ENCODE results near the gene CCDC186. TPM values are rescaled to one million over a fixed set of nuclear protein-coding genes. Genes with fewer than 3 reads are reported as not detected.

Gene CCDC186
- total RNA-seq, 2 donors from 2014 or later = 9.0 to 25.3 TPM

- H3K9me3 Mint-ChIP-seq = no peaks in the 10 kb centered on the region
- H3K36me3 Mint-ChIP-seq = peaks cover 7 to 13% of the 10 kb centered on the region in 2 donors
- DNase-seq (ENCODE audit: low spot score in 2 of 2) (no peak), ATAC-seq (no peak)
- no peak overlapping the region for H3K27ac Mint-ChIP-seq
These were observed 77.1 kb downstream of the CCDC186 start for GRCh38 chr10:114096864-114097263.

GRCh38 chr10:114095559-114096337 lies 78.3 kb downstream of the CCDC186 start:
- H3K9me3 Mint-ChIP-seq = no peaks in the 10 kb centered on the region
- DNase-seq (ENCODE audit: low spot score in 2 of 2) (no peak), ATAC-seq (no peak)
- H3K36me3 Mint-ChIP-seq = peaks cover 7 to 13% of the 10 kb centered on the region in 2 donors
- no peak overlapping the region for H3K27ac Mint-ChIP-seq

GRCh38 chr10:114094795-114095194 lies 79.2 kb downstream of the CCDC186 start:
- no peak overlapping the region for H3K27ac Mint-ChIP-seq
- ATAC-seq = no peak
- no peaks in the 10 kb centered on the region for H3K9me3 Mint-ChIP-seq

DNA sequence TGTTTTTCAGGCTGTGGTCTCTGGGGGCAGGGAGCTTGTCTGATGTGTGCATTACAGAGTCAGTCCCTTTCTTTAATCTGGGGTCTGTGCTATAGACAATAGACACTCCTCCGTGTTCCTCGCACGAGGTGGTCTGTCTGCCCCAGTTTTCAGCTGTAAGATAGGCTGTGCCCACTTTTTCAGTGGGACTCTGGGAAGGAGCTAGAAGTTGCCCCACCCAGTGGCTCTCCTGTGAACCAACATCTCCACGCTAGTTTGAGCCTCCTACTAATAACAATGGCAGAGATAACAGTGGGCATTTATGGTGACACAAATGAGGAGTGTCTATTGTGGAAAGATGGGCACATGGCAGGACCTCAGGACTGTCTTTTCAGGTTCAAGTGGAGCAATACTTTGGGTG lies 86.3 kb downstream of the CCDC186 start:
- no peak for ATAC-seq
- Mint-ChIP-seq H3K9me3 (no peaks in the 10 kb centered on the region), H3K27ac (no peak overlapping the region), H3K36me3 (no peaks in the 10 kb centered on the region)
- DNase-seq (ENCODE audit: low spot score in 2 of 2) = no peak

More at GRCh38 chr10:114094795-114095194, 79.2 kb downstream of the CCDC186 start:
- no peak for DNase-seq (ENCODE audit: low spot score in 2 of 2)
- H3K36me3 Mint-ChIP-seq = peaks cover 0 to 5% of the 10 kb centered on the region in 2 donors

GRCh38 chr10:114087255-114087654 lies 86.7 kb downstream of the CCDC186 start:
- no peaks in the 10 kb centered on the region for H3K36me3 Mint-ChIP-seq
- no peak for DNase-seq (ENCODE audit: low spot score in 2 of 2)
- ATAC-seq = no peak
- H3K9me3 Mint-ChIP-seq = no peaks in the 10 kb centered on the region
- H3K27ac Mint-ChIP-seq = peak overlapping the region in 1 of 2 donors; percentile 44

DNA sequence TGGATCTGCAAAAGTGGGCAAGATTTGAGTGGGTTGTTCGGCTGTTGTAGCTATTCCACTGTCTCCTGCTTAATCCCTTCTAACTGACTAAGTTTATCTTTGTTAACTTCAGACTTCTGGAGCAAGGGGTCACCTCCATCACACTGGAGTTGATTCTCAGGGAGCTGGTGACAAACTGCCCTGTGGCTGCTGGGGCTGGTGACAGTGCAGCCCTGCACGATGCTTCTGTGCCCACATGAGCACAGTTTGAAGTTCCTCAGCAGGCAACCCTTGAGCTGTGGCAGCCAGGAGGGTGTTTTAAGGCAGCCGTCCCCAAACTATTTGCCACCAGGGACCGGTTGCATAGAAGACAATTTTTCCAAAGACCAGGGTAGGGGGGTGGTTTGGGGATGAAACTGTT lies 89.8 kb downstream of the CCDC186 start:
- ATAC-seq = peak; percentile 81 to 86
- Mint-ChIP-seq H3K9me3 (no peaks in the 10 kb centered on the region), H3K36me3 (no peaks in the 10 kb centered on the region), H3K27ac (no peak overlapping the region)
- no peak for DNase-seq (ENCODE audit: low spot score in 2 of 2)

DNA sequence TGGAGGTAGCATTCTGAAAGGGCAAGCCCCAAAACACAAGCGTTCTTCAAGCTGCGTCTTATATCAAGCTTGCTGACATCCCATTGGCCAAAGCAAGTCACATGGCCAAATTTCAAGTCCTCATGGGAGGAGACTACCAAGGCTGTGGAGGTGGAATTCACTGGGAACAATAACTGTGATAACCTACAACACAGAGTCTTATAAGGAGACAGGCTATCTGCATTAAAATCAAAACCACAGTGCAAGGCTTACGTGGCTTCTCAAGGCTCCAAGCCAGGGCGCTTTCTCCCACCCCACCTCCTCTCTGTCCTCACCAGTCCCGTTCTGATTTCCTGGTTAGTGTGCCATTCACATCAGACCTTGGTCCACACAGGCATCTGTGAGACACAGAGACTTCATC lies 91.0 kb downstream of the CCDC186 start:
- no peaks in the 10 kb centered on the region for H3K36me3 Mint-ChIP-seq
- H3K9me3 Mint-ChIP-seq = no peaks in the 10 kb centered on the region
- no peak for DNase-seq (ENCODE audit: low spot score in 2 of 2)
- ATAC-seq = peak; percentile 51 to 62
- no peak overlapping the region for H3K27ac Mint-ChIP-seq

DNA sequence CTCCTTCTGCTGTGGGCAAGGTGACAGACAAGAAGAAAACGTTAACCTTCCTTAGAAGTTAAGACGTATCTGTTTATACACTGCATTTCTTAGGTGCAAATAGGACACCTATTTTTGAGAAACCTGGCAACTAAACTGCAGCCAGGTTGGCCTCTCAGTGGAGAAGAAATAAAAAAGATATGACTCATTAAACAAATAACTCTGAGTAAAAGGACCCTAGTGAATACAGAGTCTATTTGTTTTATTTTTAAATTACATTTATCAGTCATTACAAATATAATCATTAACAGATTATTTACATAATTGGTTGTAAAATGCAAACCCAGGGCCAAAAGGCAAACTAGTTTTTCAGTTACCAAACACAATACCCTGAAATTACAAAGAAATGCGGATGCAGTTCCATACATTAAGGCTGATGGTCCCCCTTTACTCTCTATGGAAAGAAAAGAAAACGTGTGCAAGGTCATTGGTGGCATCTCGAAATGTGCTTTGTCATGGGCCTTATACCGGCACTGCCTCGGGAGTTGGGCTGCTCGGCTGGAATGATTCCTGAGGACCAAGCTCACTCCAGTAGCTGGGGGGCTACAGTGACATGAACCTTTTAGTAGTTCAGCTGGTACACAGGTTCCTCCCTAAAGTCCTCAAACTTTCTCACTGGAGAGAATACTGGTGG lies 92.0 kb downstream of the CCDC186 start:
- ATAC-seq = no peak
- DNase-seq (ENCODE audit: low spot score in 2 of 2) = no peak
- Mint-ChIP-seq H3K36me3 (no peaks in the 10 kb centered on the region), H3K9me3 (no peaks in the 10 kb centered on the region), H3K27ac (no peak overlapping the region)

GRCh38 chr10:114079421-114079820 lies 94.6 kb downstream of the CCDC186 start:
- H3K27ac Mint-ChIP-seq = no peak overlapping the region
- ATAC-seq (no peak), DNase-seq (ENCODE audit: low spot score in 2 of 2) (no peak)
- no peaks in the 10 kb centered on the region for H3K9me3 Mint-ChIP-seq
- H3K36me3 Mint-ChIP-seq = no peaks in the 10 kb centered on the region

GRCh38 chr10:114078346-114078745 lies 95.7 kb downstream of the CCDC186 start:
- H3K36me3 Mint-ChIP-seq = no peaks in the 10 kb centered on the region
- ATAC-seq (no peak), DNase-seq (ENCODE audit: low spot score in 2 of 2) (no peak)
- no peaks in the 10 kb centered on the region for H3K9me3 Mint-ChIP-seq
- no peak overlapping the region for H3K27ac Mint-ChIP-seq

DNA sequence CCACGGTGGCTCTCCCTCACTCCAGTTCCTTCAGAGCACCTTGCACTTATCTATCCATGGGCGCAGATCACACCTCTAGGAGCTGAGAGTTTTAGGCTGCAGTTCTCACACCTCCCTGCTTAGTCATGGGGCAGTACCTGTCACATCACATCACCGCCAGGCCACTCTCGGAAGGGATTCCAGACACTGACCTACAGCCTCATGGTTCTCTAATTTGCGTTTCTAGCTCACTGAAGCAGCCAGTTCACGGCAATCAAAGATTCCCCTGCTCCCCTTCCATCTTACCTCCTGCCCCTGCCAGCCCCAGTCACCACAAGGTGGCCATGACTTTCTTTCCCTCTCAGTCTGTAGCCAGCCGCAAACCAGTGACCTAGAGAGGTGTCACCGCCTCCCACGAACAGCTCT lies 96.2 kb downstream of the CCDC186 start:
- no peak for DNase-seq (ENCODE audit: low spot score in 2 of 2)
- Mint-ChIP-seq H3K36me3 (no peaks in the 10 kb centered on the region), H3K9me3 (no peaks in the 10 kb centered on the region), H3K27ac (no peak overlapping the region)
- ATAC-seq = peak in 1 of 2 donors; percentile 26

DNA sequence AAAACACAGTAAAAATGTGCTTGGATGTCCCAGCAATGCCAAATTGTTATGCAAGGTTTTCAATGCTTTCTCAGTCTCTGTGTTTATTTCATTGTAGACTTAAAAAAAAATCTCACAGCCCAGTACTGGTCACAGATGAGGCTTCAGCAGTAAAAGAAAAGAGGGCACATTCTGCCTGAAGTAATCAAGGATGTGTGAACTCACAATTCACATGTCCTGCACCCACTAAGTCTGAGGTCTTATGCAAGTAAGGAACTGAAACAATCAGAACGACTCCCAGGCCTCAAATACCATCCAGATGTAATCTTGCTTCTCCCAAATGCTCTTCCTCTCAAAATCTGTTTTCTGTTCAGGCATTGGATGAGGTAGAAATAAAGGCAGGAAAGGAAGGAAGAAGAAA lies 96.7 kb downstream of the CCDC186 start:
- Mint-ChIP-seq H3K9me3 (no peaks in the 10 kb centered on the region), H3K36me3 (no peaks in the 10 kb centered on the region), H3K27ac (no peak overlapping the region)
- DNase-seq (ENCODE audit: low spot score in 2 of 2) (no peak), ATAC-seq (no peak)

DNA sequence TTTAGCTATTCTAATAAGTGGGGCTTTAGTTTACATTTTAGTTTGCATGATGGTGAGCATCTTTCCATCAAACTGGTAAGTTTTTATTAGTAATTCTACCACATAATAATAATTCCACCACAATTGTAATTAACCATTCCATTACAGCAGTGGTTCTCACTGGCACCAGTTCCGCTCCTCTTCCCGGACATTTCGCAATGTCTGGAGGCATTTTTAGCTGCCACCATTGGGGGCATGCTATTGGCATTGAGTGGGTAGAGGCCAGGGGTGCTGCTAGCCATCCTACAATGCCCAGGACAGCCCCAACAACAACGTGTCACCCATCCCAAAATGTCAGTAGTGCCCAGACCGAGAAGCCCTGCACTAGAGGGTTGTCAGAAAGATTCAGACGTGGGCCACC lies 98.9 kb downstream of the CCDC186 start:
- no peak for DNase-seq (ENCODE audit: low spot score in 2 of 2)
- ATAC-seq = no peak
- no peaks in the 10 kb centered on the region for H3K9me3 Mint-ChIP-seq
- no peak overlapping the region for H3K27ac Mint-ChIP-seq
- H3K36me3 Mint-ChIP-seq = no peaks in the 10 kb centered on the region

DNA sequence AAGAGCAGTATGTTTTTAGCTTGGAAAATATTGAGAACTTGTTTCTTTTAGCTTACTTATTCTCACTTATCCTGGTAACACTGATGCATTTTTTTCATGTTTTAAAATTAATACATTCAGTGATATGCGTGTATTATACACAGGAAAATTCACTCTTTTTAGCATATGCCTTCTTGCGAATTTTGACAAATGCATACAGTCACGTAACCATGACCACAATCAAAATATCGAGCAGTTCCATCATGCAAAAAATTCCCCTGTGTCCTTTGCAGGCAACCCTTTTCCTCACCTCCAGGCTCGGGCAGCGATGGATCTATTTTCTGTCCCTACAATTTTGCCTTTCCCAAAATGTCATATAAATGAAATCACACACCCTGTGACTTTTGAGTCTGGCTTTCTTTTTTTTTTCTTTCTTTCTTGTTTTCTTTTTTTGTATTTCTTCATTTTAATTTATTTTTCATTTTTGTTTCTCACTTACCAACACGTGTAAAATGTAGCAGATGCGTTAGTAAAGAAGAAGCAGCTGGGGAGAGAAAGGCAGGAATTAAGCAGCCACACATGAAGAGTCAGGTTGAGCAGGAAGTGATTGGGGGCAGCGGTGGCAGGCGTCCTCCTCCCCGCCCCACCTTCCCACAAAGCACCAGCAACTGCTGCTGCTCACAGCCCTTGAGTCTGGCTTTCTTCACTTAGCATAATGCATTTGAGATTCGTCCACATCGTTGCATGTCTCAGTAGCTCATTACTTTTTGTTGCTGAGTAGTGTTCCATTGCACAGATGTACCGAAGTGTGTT lies 100.4 kb downstream of the CCDC186 start:
- ATAC-seq (no peak), DNase-seq (ENCODE audit: low spot score in 2 of 2) (no peak)
- H3K27ac Mint-ChIP-seq = no peak overlapping the region
- no peaks in the 10 kb centered on the region for H3K36me3 Mint-ChIP-seq
- no peaks in the 10 kb centered on the region for H3K9me3 Mint-ChIP-seq

GRCh38 chr10:114071178-114071577 lies 102.8 kb downstream of the CCDC186 start:
- DNase-seq (ENCODE audit: low spot score in 2 of 2) (no peak), ATAC-seq (no peak)
- H3K36me3 Mint-ChIP-seq = no peaks in the 10 kb centered on the region
- no peak overlapping the region for H3K27ac Mint-ChIP-seq
- H3K9me3 Mint-ChIP-seq = no peaks in the 10 kb centered on the region

All from activated naive CD4-positive, alpha-beta T cell treated with anti-CD3 and anti-CD28 coated beads, Interleukin-2, amount 50 U/mL, for 72 hours (primary cell).